IPS-18c (cell line): ENCODE results near the gene UCP2.

Source experiments
- H3K4me3 ChIP-seq: 2 replicates; pipeline ENCODE4 v1.7.0; 2013; ENCODE audit warnings: low read depth, mild to moderate bottlenecking, low read length, moderate library complexity; ENCODE audit not compliant: insufficient read depth
- H3K9me3 ChIP-seq: one replicate; pipeline ENCODE4 v1.6.1; 2013; ENCODE audit warnings: mild to moderate bottlenecking, low read length, moderate library complexity; ENCODE audit not compliant: control insufficient read depth, insufficient read depth

Gene UCP2

DNA sequence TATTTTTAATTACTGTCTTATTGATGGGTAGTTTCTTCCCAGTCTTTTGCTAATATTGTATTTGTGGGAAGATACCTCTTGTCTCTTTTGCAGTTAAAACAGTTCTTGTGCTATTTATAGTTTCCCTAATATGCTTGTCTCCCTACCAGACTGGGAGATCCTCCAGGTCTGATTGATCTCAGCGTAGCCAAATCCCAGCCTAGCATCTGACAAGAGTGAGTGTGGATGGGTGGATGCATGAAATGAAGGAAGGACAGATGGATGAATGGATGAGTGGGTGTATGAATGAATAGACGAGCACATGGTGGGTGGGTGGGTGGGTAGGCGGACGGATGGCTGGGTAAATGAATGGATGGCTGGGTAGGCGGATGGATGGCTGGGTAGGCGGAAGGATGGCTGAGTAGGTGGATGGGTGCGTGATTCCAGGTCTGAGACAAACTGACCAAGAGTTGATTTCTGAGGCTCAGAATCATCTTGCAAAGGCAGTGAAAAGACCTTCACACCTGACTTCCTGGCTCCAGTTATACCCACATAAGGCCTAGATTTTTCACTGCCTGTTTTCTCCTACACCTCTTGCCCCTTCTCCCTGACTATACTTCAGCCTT is 20.4 kb downstream of the UCP2 start:
- Histone ChIP-seq H3K4me3 (no peak overlapping the region), H3K9me3 (no peaks in the 10 kb centered on the region)

DNA sequence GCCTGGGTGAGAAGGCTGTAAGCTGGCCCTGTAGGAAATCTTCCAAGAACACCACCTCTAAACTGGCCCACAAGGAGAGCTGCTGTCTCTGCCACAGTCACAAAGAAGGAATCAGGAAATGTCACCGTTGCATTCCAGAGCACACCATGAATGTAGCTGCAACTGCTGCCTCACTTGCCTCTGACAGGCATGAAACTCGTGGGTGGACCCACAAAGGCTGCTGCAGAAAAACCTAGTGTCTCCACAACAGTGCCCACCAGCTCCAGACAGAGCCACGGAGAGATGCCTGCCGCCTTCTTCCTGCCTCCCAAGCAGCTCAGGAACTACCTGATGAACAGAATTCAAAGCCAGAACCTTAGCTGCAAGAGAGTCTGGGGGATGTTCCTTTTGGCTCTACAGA is 21.3 kb downstream of the UCP2 start:
- no peaks in the 10 kb centered on the region for H3K9me3 ChIP-seq

DNA sequence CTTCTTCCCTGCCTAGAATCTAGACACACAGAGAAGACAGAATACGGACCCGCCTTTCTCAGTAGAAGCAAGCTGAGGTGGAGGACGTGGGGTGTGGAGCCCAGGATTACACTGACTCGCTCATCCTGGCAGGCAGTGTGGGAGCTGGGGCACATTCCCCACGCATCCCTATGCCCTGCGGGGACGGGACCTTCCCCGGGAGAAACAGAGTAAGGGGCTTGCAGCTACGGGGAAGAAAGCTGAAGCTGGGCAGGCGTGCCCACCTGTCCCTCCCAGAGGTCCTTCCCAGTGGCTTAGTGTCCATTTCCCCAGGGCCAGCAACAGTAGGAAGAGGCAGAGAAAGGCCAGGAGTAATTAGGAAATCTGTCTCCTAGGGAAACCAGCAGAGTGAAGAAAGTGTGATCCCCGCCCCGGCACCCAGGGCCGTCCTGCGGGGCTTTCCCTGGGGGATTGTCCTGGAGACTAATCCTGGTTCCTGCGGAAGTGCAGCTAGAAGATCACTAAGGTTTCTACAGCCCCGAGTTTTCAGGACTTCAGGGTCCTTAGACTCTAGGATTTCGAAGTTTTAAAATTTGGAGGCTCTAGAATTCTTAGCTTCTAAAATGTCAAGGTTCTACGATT is 24.0 kb downstream of the UCP2 start:
- Histone ChIP-seq H3K9me3 (no peaks in the 10 kb centered on the region), H3K4me3 (no peak overlapping the region)

More for the DNA sequence above, 21.3 kb downstream of the UCP2 start:
- no peak overlapping the region for H3K4me3 ChIP-seq

DNA sequence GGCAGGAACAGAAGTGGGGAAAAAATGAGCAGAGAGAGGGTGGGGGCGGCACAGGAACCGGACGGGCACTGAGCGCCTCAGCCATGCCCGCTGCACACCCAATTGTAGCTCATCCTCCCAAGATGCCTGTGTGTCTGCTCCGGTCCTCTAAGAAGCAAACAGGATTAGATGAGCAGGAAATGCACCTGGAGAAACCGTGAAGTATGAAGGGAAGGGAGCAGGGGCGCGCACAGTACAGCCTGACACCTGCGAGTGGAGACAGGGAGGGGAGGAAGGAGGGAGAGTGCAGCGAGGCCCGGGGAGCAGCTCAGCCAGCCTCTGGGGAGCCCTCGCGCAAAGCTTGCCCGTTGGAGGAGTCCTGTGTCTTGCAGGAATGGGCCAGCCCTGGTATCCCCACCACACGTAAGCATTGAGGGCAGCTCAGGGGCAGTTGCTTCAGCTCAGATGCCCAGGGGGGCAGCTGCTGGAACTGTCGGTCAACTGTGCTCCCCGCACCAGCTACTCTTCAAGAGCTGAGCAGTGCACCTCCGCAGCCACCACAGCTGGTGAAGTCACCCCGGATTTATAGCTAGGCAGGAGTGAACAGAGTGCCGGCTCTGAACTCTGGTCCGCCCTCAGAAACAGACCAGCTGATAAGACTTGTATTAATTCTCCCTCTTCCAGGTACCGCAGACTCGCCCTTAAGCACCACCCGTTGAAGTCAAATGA is 24.8 kb downstream of the UCP2 start:
- Histone ChIP-seq H3K4me3 (no peak overlapping the region), H3K9me3 (no peaks in the 10 kb centered on the region)

DNA sequence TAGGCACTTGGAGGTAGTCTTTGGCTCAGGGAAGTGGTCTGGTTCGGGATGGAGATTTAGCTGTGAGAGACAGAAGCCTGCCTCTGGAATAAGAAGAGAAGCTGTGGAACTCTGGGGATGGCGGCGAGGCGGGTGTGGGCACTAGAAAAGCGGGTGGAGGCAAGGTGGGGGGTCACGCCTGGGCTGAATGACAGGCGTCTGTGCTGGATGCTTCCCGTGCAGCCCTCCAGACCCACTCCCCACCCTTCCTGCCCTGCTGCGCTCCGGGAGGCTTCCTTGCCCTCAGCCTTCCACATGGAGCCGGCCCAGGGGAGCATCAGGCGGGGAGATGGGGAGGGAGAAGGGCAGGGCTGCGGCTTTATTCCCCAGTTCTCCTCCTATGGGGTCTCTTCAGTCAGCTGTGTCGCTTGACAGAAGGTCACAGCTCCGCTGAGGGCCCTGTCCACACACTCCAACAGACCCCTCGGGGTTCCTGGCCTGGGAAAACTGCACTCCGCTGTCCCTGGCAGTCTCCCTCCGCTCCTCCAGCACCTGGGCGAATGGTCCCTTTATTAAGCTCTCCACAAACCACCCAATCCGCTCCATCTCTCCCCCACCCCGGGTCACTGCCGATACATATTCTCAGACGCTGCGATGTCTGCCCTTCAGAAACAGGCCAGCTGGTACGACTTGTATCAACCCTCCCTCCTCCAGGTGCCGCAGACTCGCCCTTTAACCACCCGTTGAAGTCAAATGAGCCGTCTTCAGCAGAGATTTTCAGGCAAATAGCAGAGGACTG is 25.6 kb downstream of the UCP2 start:
- H3K9me3 ChIP-seq, result no peaks in the 10 kb centered on the region
- H3K4me3 ChIP-seq, result no peak overlapping the region

DNA sequence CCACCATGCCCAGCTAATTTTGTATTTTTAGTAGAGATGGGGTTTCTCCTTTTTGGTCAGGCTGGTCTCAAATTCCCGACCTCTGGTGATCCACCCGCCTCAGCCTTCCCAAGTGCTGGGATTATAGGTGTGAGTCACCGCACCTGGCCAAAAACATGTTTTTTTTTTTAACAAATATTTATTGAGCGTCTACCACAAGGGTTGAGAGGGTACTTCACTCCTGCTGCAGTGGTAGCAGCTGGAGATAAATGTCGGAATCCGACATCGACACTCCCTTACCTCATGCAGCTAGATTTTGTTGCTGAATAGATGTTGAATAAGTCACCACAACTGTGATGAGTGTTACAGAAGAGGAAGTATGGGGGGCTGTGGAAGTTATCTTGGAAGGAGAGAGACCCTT is 30.8 kb downstream of the UCP2 start:
- Histone ChIP-seq H3K4me3 (no peak overlapping the region), H3K9me3 (no peaks in the 10 kb centered on the region)

DNA sequence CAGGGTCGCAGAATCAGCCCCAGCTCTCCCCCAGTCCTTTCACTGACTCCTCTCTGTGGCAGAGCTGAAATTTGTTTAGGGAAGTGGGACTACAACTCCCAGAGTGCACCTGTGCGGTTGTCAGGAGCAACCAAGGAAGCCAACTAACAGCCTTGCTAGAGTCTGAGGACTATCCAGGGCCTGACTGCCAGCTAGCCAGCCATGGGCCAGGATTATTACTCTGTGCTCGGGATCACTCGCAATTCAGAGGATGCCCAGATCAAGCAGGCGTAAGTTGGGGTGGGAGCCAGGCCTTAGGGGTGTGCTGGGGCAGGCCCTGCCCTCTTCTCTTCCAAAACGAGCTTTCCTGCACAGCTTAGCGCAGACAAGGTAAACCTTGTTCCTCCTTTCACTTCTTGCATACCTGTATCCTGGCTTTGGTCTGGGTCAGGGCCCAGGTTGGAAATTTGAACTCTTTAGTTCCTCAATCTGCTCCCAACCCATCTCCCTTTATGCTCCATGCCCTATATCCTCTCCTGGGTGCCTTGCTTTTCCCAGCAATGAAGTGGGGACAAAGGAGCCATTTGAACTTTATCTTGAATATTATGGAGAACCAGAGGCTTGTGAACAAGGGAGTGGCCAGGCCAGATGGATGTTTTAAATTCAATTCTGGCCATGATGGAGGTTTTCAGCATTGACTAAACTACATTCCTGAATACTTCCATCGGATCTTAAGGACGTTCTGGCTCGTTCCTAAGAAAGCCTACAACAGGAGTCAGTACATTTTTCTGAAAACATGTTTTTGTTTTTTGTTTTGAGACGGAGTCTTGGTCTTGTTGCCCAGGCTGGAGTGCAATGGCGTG is 31.6 kb downstream of the UCP2 start, which contains the start of gene DNAJB13:
Gene DNAJB13, plus strand, starts transcription at position 158 of the 842 bp plus-strand sequence. Its CDS starts 44 bp downstream, at position 202.
- H3K9me3 ChIP-seq, result no peaks in the 10 kb centered on the region
- no peak within 1 kb of the TSS for H3K4me3 ChIP-seq

DNA sequence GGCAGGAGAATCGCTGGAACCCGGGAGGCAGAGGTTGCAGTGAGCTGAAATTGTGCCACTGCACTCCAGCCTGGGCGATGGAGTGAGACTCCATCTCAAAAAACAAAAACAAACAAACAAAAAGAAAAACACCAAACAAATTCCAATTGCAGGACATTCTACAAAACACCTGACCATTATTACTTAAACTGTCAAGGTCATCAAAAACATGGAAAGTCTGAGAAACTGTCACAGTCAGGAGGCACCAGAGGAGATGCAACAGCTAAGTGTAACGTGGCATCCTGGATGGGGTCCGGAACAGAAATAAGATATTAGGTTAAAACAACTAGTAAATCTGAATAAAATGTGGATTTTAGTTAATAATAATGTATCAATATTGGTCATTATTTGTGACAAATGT is 32.7 kb downstream of the UCP2 start:
- H3K4me3 ChIP-seq, result no peak overlapping the region
- H3K9me3 ChIP-seq, result no peaks in the 10 kb centered on the region

DNA sequence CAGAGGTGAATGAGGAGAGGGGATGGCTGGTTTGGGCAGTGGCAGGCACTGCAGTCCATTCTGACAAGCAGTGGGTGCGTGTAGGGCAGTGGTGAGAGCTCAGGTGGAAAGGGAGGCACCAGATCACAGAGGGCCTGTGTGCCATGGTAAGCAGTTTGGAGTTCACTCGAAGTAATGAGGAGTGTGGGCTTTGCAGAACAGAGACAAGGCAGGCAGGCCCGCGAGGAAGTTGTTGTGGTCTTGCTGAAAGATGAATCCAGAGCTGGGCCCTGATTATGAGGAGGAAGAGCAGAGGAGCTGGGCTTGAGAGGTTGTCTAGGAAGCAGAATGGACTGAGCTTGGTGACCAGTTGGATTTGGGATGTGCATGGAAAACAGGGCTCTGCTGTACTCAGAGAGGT is 33.4 kb downstream of the UCP2 start:
- Histone ChIP-seq H3K9me3 (no peaks in the 10 kb centered on the region), H3K4me3 (no peak overlapping the region)

DNA sequence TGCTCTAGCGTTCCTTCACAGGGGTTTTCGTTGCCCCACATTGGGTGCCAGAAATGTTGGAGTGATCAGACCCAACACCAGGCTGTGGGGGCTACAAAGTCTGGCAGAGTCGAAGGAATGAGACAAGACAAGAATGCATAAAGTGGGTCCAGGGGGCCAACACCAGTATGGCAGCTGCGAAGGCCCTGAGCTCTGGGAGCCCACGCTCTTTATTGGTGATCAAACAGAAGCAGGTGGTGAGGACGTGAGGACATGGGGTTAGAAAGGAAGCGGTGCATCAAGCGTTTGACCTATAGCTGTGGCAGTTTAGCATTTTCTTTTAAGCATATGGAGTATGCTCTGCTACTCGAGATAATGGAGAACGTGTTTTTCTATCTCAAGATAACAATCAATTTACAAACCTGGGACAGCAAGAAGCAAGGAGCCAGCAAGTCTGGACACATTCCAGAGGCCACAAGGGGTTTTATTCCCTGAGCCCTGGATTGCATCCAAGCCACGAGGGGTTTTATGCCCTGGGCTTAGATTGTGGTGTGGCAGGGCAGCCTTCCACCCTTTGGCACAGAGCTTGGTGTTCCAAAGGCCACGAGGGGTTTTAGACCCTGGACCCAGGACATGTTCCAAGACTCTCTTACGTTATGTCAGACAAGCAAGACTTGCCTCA is 35.7 kb downstream of the UCP2 start:
- Histone ChIP-seq H3K9me3 (no peaks in the 10 kb centered on the region), H3K4me3 (no peak overlapping the region)

DNA sequence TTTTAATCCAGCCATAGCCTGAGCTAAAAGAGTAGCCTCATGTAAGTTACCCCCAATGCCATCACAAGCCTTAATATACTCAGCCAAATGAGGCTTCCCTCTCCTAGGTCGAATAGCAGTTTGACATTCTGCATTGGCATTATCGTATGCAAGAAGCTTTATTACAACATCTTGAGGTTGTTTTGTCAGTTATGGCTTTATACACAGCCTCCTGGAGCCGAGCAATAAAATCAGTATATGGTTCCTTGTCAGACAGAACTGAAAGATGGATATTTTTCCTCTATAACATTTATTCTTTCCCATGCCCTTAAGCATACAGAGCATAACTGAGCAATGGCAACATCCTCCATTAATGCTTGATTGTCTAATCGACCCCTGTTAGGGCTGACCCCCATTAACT is 37.2 kb downstream of the UCP2 start:
- H3K9me3 ChIP-seq, result no peaks in the 10 kb centered on the region

DNA sequence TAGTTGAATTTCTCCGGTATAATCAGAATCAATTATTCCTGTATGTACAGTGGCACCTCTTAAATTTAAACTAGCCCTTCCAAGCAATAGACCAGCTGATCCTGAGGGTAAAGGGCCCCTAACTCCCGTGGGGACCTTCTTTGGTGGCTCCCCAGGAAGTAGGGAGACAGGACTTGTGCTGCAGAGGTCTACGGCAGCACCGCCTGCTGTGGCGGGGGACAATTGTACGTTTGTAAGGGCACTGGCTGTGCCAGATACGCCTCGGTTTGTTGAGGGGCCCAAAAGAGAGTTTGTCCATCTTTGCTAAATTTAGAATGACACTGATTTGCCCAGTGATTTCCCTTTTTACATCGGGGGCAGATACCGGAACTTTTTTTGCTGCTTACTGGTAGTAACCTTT is 37.7 kb downstream of the UCP2 start:
- Histone ChIP-seq H3K4me3 (no peak overlapping the region), H3K9me3 (no peaks in the 10 kb centered on the region)

More for the DNA sequence above, 37.2 kb downstream of the UCP2 start:
- no peak overlapping the region for H3K4me3 ChIP-seq

DNA sequence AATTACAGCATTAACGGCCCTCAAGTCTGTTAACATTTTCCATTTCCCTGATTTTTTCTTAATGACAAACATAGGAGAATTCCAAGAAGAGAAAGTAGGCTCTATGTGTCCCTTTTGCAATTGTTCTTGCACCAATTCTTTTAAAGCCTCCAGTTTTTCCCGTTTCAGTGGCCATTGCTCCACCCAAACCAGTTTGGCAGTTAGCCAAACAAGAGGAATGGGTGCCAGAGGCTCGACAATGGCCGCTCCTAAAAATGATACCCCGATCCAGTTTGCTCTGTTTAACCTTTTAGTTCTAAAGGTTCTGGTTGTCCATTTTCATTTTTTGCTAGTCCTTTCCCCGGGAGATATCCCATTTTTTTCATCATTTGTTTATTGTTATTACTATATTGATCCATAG is 38.6 kb downstream of the UCP2 start:
- Histone ChIP-seq H3K4me3 (no peak overlapping the region), H3K9me3 (no peaks in the 10 kb centered on the region)

DNA sequence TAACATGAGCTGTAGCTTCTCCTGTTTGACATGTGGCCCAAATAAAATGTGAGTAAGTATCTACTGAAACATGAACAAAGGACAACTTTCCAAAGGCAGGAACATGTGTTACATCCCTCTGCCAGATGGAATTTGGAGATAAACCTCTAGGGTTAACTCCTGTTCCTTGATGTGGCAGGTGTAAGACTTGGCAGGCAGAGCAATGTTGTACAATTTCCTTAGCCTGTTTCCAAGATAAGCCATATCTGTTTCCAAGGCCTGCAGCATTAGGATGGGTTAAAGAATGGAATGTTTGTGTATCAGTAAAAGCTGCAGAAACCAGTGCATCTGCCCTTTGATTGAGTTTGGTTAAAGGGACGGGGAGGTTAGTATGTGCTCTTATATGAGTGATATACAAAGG is 40.6 kb downstream of the UCP2 start:
- H3K9me3 ChIP-seq, result peaks cover 4% of the 10 kb centered on the region

DNA sequence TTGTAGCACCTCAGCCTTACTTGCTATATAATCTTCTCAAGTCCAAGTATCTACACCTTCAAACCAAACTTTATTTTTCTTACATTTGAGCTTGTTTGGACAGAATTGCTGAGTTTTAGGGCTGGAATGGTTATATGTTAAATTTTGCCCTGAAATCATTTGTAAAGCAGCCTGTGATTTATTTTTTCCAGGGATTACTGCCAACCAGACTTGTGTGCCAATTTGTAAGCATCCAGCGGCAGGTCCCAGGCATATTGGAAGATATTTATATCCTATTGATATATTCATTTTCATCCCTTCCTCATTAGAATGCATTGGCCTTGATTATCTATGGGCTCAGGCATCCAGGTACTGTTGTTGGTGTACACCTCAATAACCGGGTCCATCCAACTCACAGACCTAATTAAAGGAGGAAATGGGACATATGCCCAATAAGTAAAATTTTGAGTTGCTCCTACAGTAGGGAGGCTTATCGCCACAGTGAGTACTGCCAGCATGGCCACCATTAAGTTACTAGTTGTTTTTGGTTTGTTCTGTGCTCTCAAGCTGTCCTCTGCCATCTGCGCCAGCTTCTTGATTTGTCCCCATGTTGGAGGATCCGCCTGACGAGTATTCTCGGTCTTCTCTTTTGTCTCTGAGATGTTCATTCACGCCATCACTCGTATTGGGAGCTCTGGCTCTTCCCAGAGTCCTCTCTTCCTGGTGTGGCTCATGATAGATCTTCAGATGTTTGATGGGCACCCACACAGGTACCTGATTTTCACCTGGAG is 41.7 kb downstream of the UCP2 start:
- Histone ChIP-seq H3K4me3 (no peak overlapping the region), H3K9me3 (peaks cover 6% of the 10 kb centered on the region)

More for the DNA sequence above, 40.6 kb downstream of the UCP2 start:
- no peak overlapping the region for H3K4me3 ChIP-seq

DNA sequence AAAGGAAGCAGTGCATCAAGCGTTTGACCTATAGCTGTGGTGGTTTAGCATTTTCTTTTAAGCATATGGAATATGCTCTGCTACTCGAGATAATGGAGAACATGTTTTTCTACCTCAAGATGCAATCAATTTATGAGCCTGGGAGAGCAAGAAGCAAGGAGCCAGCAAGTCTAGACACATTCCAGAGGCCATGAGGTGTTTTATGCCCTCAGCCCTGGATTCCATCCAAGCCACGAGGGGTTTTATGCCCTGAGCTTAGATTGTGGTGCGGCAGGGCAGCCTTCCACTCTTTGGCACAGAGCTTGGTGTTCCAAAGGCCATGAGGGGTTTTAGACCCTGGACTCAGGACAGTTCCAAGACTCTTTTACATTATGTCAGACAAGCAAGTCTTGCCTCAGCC is 43.5 kb downstream of the UCP2 start:
- peaks cover 6% of the 10 kb centered on the region for H3K9me3 ChIP-seq
- H3K4me3 ChIP-seq, result no peak overlapping the region
